ENCODE results near the gene GOLGA6B.
"Not testable (repeated sequence)": the region's sequence is repeated elsewhere in the genome, so short reads cannot be mapped to it uniquely, and the experiment has no call there.

GOLGA6B gene

DNA sequence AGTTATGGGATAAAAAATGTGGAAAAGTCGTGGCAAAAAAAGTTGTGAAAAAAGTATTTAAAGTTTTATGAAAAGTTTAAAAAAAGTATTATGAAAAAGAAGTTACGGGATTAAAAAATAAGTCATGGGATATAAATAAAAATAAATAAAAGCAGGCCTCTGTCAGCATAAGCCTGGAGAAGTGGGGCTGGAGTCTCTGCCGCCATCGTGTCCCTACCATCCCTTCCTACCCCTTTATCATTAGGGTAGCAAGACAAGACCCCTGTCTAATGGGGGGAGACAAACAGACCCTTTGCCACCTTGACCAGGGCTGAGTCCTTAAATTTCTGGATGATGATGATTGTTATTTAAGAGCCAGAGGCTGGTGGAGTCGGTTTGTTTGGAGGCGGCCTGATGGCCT lies 15.3 kb downstream of the GOLGA6B start:
- DNase-seq: not testable (repeated sequence)

DNA sequence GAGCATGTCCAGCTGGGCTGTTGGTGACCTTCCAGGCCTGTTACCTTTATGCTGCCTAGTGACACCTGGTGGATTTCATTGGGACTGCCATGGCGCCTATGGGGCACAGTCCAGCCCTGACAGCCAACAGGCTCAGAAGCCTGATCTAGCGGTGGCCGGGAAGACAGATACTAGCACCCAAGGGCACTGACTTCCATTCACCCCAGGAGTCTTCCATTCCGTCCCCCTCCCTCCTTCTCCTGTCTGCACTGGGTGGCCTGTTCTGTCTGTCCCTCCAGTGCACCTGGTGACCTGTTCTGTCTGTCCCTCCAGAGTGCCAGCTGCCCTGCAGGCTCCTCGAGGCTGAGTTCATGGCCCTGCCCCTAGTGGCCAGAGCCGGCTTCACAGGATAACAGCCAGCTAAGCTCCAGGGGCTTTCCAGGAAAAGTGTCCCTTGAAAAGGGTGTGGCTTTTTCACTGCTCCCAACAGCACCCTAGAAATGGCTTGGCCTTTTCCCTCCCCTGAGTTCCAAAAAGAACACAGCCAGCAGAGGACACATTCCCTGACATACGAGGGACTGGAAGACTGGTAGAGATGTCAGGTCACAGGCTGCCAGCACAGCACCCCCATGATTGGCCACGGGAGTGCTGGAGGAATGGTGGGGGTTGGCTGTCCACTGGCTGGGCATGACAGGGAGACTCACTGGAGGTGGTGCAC lies 16.3 kb downstream of the GOLGA6B start:
- DNase-seq: not testable (repeated sequence)

DNA sequence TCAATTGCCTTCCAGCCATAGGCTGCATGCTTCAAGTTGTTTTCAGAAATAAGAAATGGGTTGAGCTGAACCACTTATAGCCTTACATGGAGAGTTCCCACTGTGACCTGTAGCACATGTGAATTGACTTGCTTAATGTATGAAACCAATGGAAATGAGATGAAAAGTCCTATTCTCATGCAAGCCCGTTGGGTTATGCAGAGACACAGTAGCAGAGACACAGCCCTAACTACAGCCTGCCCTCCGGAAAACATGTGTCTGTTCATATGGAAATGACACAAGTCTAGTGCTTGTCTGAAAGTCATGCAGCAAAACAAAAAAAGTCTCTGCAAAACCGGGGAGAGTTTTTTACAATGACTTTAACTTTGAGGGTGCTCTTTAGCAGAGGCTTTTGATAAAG lies 17.0 kb downstream of the GOLGA6B start:
- DNase-seq: no peak

DNA sequence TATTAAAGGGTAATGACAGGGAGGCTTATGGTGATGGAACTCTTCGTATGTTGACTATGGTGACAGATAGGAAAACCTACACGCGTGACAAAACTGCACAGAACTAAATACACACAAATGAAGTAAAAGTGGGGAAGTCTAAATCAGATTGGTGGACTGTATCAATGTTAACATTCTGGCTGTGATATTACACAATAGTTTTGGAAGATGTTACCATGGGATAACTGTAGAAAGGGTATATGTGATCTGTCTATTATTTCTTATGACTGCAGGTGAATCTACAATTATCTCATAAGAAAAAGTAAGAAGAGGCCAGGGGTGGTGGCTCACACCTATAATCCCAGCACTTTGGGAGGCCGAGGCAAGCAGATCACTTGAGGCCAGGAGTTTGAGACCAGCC lies 22.3 kb downstream of the GOLGA6B start:
- DNase-seq: no peak

DNA sequence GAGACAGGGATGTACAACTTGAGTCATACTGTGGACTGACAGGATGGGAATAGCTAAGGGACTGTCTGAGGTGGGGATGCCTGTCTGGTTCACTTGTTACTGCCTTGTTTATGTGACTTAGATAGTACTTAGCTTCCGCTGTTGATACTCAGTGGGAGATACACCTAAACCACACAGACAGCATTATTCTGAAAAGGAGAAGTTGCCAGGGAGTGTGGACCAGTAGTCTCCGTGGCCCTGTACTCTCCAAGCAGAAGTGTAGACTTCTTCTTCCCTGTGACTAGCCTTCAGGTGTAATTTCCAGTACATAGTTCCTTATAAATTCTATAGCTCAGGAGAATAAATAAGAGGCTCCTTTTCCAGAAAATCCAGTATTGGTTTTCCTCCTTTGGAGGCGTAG lies 26.4 kb downstream of the GOLGA6B start:
- DNase-seq: no peak

DNA sequence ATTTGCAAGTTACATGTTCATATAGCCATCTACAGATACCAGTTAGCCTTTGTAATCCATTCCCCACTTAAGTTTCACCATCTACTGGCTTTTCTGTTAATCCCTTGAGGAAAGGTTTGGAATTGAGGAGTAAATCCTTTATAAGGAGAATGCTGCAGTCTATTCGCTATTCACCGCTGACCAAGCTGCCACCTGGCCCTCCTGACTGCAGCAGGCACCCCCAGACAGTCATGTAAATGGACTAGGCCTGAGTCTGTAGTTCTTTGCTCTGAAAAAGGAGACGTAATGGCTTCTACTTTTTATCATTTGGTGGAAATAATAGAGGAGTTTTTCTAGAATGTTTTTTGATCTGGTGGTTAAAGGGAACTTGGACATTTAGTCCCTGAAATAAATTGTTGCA lies 28.3 kb downstream of the GOLGA6B start:
- DNase-seq: no peak

DNA sequence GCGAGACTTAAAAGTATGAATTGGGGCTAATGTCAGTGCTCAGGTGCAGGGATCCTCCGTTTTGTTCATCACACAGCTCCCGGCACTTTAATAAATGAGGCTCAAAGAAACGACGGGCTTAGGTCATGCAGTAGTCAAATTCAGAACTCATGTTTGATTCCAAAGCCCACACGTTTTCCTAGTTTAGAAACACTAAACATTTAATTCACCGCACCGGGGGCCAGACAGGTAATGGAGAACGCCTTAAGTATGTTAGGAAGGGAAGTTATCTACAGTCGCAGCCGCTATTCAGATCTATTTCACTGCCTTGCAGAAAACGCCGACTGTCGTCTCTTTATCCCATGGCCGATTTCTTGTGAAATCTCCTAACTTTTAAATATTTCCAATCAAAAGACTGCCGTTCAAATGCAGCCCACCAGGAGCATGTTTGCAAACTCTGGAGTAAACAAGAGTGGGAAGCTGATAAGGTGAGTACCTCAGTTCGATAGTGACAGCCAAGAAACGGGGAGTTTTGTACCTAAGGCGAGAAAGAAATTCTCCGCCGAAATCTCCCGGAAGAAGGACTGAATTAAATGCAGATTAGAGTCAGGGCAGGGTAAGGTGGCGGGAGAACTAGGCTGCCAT lies 30.9 kb downstream of the GOLGA6B start:
- no peak for DNase-seq

DNA sequence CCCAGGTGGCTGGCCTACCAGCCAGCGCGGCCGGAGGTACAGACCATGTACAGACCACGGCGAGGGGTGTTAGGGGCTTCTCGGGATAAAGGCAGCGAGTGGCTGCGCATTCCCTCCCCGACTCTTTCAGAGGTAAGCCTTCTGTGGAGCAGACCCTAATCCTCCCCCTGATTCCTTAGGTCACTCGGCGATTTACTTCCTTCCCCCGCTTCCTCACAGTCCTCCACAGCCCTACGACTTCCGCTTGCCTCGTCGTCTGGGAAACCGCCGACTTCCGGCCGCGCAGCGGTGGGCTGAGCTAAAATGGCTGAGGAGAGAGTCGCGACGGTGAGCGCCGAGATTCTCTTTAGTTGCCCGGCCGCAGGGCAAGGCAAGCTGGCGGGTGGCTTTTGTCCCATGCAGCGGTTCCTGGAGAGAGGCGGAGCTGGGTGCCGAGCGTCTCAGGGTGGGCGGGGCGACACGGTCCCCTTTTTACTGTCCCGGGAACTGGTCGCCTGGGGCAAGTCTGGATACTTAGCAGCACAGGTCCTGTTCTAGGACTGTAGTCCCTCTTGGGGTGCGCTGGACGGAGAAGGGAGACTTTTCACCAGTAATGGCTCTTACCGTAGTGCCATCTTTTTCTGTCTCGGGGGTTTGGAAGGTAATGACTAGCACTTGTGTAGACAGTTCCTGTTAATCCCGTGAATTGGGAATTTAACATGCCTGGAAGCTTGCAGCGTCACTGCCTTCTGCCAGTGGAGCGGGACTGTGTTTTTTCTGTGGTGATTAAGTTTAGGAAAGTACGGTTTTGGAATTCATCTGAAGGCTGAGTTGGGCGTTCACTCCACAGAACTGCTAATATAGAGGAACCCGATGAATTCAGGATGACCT lies 31.7 kb downstream of the GOLGA6B start, which contains the start of the genes BBS4 and HIGD2B:
BBS4 (plus strand) TSS at position 283 of the 870 bp plus-strand sequence; CDS start at position 304, 21 bp downstream.
HIGD2B (minus strand) TSS at position 258 of the 870 bp plus-strand sequence. CDS start 9,808 bp downstream, outside the sequence.
- no peak for DNase-seq

DNA sequence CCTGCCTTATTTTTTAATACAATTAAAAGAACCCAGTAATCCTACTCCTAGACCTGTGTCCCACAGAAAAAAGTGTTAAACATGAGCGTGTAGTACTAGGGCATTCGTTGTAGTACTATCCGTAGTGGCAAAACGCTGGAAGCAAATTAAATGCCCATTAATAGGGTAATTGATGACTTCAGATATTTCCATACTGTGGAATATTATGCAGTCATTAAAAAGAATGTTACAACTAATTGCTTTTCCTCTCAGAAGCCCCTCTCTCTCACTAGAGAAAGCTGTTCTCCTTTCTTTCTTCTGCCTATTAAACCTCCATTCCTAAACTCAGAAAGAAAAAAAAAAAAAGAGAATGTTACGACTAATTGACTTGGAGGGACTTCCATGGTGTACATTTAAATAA lies 34.2 kb downstream of the GOLGA6B start:
- no peak for DNase-seq

DNA sequence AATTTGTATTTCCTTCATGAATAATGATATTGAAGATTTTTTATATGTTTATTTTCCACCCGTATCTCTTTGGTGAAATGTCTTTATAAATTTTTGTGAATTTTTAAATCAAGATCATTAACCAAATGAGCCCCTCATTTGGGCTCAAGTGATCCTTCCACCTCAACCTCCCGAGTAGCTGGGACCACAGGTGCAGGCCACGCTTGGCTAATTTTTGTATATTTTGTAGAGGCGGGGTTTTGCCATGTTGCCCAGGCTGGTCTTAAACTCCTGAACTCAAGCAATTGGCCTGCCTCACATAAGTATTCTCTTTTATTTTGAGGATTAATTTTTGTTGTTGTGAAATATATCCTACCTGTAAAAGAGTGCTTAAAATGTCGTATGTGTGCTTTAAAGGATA lies 36.4 kb downstream of the GOLGA6B start:
- DNase-seq: peak; percentile 24

DNA sequence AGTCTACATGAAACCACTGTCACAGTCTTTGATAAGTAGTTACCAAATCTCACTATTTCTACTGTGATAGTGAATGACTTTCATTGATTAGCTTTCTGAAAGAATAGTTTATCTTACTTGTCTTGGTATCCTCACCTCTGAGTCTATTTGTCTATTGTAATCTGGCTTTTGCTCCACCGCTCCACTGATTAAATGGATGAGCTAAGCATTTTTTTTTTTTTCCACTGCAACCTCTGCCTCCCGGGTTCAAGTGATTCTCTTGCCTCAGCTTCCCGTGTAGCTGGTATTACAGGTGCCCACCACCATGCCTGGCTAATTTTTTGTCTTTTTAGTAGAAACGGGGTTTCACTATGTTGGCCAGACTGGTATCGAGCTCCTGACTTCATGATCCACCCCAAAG lies 44.4 kb downstream of the GOLGA6B start:
- DNase-seq: no peak

DNA sequence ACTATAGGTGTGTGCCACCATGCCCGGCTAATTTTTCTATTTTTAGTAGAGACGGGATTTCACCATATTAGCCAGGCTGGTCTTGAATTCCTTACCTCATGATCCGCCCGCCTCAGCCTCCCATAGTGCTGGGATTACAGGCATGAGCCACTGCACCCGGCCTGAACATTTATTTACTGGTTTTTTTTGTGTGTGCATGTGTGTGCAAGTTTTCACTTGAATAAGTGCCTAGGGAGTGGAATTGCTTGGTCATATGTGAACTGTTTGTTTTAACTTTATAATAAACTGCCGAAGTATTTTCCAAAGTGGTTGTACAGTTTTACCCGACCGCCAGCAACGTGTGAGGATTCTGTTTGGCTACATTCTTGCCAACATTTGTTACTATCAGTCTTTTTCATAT lies 45.6 kb downstream of the GOLGA6B start:
- DNase-seq: no peak

DNA sequence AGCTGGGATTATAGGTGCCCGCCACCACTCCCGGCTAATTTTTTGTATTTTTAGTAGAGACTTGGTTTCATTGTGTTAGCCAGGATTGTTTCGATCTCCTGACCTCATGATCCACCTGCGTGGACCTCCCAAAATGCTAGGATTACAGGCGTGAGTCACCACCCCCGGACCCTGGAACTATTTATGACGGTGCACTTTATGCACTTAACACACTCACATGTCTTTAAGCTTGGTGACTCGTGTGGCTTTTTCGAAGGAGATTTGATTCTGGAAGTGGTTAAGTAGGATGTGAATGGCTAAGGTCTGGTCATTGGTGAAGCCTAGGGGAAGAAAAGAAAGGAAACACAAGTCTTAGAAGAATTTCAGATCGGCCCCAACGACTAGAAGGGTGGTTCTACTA lies 51.8 kb downstream of the GOLGA6B start:
- DNase-seq: no peak

DNA sequence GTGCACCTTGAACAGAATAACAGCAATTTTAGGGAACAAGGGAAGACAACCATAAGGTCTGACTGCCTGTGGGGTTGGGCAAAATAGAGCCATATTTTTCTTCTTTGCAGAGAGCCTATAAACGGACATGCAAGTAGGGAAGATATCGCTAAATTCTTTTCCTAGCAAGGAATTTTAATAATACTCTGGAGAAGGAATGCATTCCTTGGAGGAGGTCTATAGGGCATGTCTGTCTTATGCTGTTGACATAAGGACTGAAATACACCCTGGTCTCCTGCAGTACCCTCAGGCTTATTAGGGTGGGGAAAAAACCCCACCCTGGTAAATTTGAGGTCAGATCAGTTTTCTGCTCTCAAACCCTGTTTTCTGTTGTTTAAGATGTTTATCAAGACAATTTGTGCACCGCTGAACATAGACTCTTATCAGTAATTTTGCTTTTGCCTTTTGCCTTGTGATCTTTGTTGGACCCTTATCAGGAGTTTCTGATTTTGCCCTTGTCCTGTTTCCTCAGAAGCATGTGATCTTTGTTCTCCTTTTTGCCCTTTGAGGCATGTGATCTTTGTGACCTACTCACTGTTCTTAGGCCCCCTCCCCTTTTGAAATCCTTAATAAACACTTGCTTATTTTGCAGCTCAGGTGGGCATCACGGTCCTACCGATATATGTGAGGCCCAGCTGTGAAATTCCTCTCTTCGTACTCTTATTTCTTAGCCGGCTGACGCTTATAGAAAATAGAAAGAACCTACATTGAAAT lies 54.2 kb downstream of the GOLGA6B start:
- not testable (repeated sequence) for DNase-seq
